K562 (cell line): Measurements from ENCODE around the gene ATP4B. TPM values are rescaled to one million over a fixed set of nuclear protein-coding genes. Genes with fewer than 3 reads are reported as not detected.

Source experiments
- ATAC-seq: fragments of 200-7000 bp; cut with Tn5 transposase; 3 replicates; pipeline ENCODE4 v1.9.1; 2020; ENCODE audit warnings: moderate library complexity
- BruUV-seq: library from RNA; stranded (reverse); fragments of 400-500 nt; replicated peaks from 2 replicates; lab custom pipeline; 2021; lab: Mats Ljungman, UMichigan
- CTCF ChIA-PET: fragments of 300-600 bp; formaldehyde crosslinking; extraction: SDS; loops from one replicate; lab custom pipeline; 2021; ENCODE audit warnings: low intra/inter-chr PET ratio; lab: Yijun Ruan, JAX
- POLR2A ChIA-PET: fragments of 300-600, 350-650 bp; sonication (Branson Sonifier 250); formaldehyde crosslinking; extraction: SDS; loops from one replicate; lab custom pipeline; 2021; ENCODE audit warnings: antibody characterized with exemption, inconsistent platforms; lab: Yijun Ruan, JAX
- DNase-seq, 4 experiments: peaks; one replicate each; pipeline versions ENCODE4 v3.0.0 to v3.0.0-alpha.2; 2011 to 2018; ENCODE audit warnings: low spot score in 3 of 4, mixed read lengths in 3 of 4; ENCODE audit errors: extremely low read depth in 1 of 4
- FAIRE-seq: peaks from 2 replicates; lab custom pipeline; 2011; peaks lifted over from hg19 to GRCh38; lab: Jason Lieb, UNC
- H2AFZ ChIP-seq: 2 replicates; pipeline ENCODE4 v1.6.0; 2011; ENCODE audit warnings: low read depth, low read length, control low read depth, inconsistent platforms
- H3K27ac ChIP-seq: fragments of 200-600 bp; 3 replicates; pipeline ENCODE4 v1.8.0; 2011; ENCODE audit warnings: low read depth, mild to moderate bottlenecking, control low read depth, inconsistent platforms, low read length, moderate library complexity, mixed read lengths; ENCODE audit errors: extremely low read depth
- H3K27me3 ChIP-seq, 2 experiments: fragments of 300-600 bp in 1 of 2; 2 replicates in 1 of 2; 3 replicates in 1 of 2; pipeline versions ENCODE4 v1.6.0 to v1.8.0; 2011; ENCODE audit warnings: inconsistent platforms in 2 of 2, low read length in 2 of 2, mild to moderate bottlenecking in 1 of 2, mixed read lengths in 1 of 2, moderate library complexity in 1 of 2; ENCODE audit not compliant: control insufficient read depth in 2 of 2, insufficient read depth in 2 of 2
- H3K36me3 ChIP-seq: fragments of 300-600 bp; 3 replicates; pipeline ENCODE4 v1.8.0; 2011; ENCODE audit warnings: mild to moderate bottlenecking, low read length, inconsistent platforms; ENCODE audit not compliant: control insufficient read depth, insufficient read depth
- H3K4me1 ChIP-seq, 2 experiments: fragments of 200-600 bp in 1 of 2; replicated peaks in 1 of 2; 2 replicates in 1 of 2; 3 replicates in 1 of 2; pipeline versions ENCODE4 v1.5.1 to v1.8.0; 2011; ENCODE audit warnings: inconsistent platforms in 2 of 2, low read length in 2 of 2, mild to moderate bottlenecking in 1 of 2, mixed read lengths in 1 of 2, moderate library complexity in 1 of 2; ENCODE audit not compliant: control insufficient read depth in 2 of 2, insufficient read depth in 2 of 2
- H3K4me2 ChIP-seq: 2 replicates; pipeline ENCODE4 v1.6.1; 2011; ENCODE audit warnings: low read length, control low read depth, inconsistent platforms, mixed read lengths; ENCODE audit not compliant: insufficient read depth
- H3K4me3 ChIP-seq: fragments of 200-600 bp; sonication (generic), shearing (Covaris generic); 2 replicates; pipeline ENCODE4 v1.5.1; 2016; ENCODE audit warnings: control low read depth, inconsistent platforms
- H3K79me2 ChIP-seq: fragments of 200-600 bp; 3 replicates; pipeline ENCODE4 v1.8.0; 2011; ENCODE audit warnings: low read length, inconsistent platforms; ENCODE audit not compliant: control insufficient read depth, insufficient read depth
- H3K9ac ChIP-seq, 2 experiments: 2 replicates each; pipeline versions ENCODE4 v1.6.0 to v1.6.1; 2011; ENCODE audit warnings: low read depth in 2 of 2, low read length in 2 of 2, control low read depth in 1 of 2, inconsistent platforms in 1 of 2, mild to moderate bottlenecking in 1 of 2, mixed read lengths in 1 of 2; ENCODE audit not compliant: insufficient read depth in 1 of 2
- H3K9me1 ChIP-seq: one replicate; pipeline ENCODE4 v1.6.0; 2011; ENCODE audit warnings: inconsistent platforms, mild to moderate bottlenecking, low read length, moderate library complexity; ENCODE audit not compliant: control insufficient read depth, insufficient read depth
- H3K9me3 ChIP-seq: replicated peaks from 2 replicates; pipeline ENCODE4 v1.5.1; 2011; ENCODE audit warnings: low read depth, low read length, inconsistent platforms; ENCODE audit not compliant: control insufficient read depth, insufficient read depth
- H4K20me1 ChIP-seq: replicated peaks from 2 replicates; pipeline ENCODE4 v1.6.1; 2011; ENCODE audit warnings: low read length, inconsistent platforms, mixed read lengths; ENCODE audit not compliant: control insufficient read depth, insufficient read depth
- ARID1B ChIP-seq: fragments of 450-650 bp; IDR thresholded peaks from 2 replicates; pipeline ENCODE4 v1.6.1; 2016; ENCODE audit warnings: antibody characterized with exemption, mild to moderate bottlenecking, inconsistent platforms
- FOXA3 ChIP-seq, 2 experiments: fragments of 450-650 bp in 1 of 2; sonication (generic) in 1 of 2; formaldehyde crosslinking; IDR thresholded peaks in 1 of 2; conservative IDR thresholded peaks in 1 of 2; 2 replicates each; pipeline versions ENCODE4 v1.4.0 to v1.8.0; 2020 to 2022; ENCODE audit warnings: mild to moderate bottlenecking in 2 of 2, missing genetic modification reagents in 1 of 2
- GTF2E2 ChIP-seq: fragments of 200-800 bp; sonication (Bioruptor generic); IDR thresholded peaks from 2 replicates; pipeline ENCODE4 v1.6.1; 2016; ENCODE audit warnings: missing genetic modification characterization, missing compliant biosample characterization
- KAT7 ChIP-seq: sonication (generic); formaldehyde crosslinking; IDR thresholded peaks from 2 replicates; pipeline ENCODE4 v1.8.0; 2022; ENCODE audit warnings: missing genetic modification reagents, mild to moderate bottlenecking, borderline replicate concordance
- KLF13 ChIP-seq: fragments of 450-650 bp; IDR thresholded peaks from 2 replicates; pipeline ENCODE4 v1.6.1; 2016; ENCODE audit warnings: missing genetic modification characterization, low read depth, mild to moderate bottlenecking, missing compliant biosample characterization, moderate library complexity, borderline replicate concordance
- MAFK ChIP-seq: IDR thresholded peaks from 2 replicates; pipeline ENCODE4 v1.6.1; 2011; ENCODE audit warnings: low read length, improper control_type of control experiment
- MECOM ChIP-seq: fragments of 250-450 bp; sonication (Bioruptor Pico); IDR thresholded peaks from 2 replicates; pipeline ENCODE4 v1.8.0; 2022; ENCODE audit warnings: inconsistent platforms
- POLR2G ChIP-seq: fragments of 200-400 bp; formaldehyde crosslinking; IDR thresholded peaks from 2 replicates; pipeline ENCODE4 v1.6.1; 2017; ENCODE audit warnings: low read depth, mild to moderate bottlenecking, antibody characterized with exemption, low read length, moderate library complexity
- RBM22 ChIP-seq: fragments of 200-400 bp; formaldehyde crosslinking; IDR thresholded peaks from 2 replicates; pipeline ENCODE4 v1.6.1; 2018; ENCODE audit warnings: low read length, low read depth; ENCODE audit not compliant: poor library complexity, severe bottlenecking
- SMAD2 ChIP-seq: fragments of 150-350 bp; IDR thresholded peaks from 2 replicates; pipeline ENCODE4 v1.6.1; 2014; ENCODE audit warnings: low read depth, mild to moderate bottlenecking, low read length
- ZNF140 ChIP-seq: fragments of 250-450 bp; sonication (Bioruptor Pico); IDR thresholded peaks from 2 replicates; pipeline ENCODE4 v1.8.0; 2021; ENCODE audit warnings: moderate library complexity, mild to moderate bottlenecking, inconsistent platforms
- ZNF561 ChIP-seq: fragments of 450-650 bp; formaldehyde crosslinking; conservative IDR thresholded peaks from 2 replicates; pipeline ENCODE4 v1.4.0; 2020; ENCODE audit warnings: mild to moderate bottlenecking, moderate library complexity
- ZNF740 ChIP-seq, 3 experiments: fragments of 200-800 bp in 1 of 3; sonication (Bioruptor generic) in 1 of 3; sonication (generic) in 1 of 3; formaldehyde crosslinking in 1 of 3; IDR thresholded peaks; 2 replicates each; pipeline versions ENCODE4 v1.6.1 to v1.8.0; 2016 to 2022; ENCODE audit warnings: mild to moderate bottlenecking in 2 of 3, missing compliant biosample characterization in 2 of 3, missing genetic modification characterization in 2 of 3, missing genetic modification reagents in 1 of 3
- WGBS: fragments of 100-300 bp; shearing (Covaris generic); methylation state at CpG from one replicate; pipeline ENCODE4 v1.1.6; 2016; ENCODE audit warnings: low coverage, mixed read lengths; ENCODE audit not compliant: insufficient coverage; ENCODE audit errors: missing lambda C conversion rate; 5-methylcytosine and 5-hydroxymethylcytosine counted together
- in situ Hi-C: fragments of 300-500 bp; cut with MboI; formaldehyde crosslinking; loops from 4 replicates; pipeline ENCODE4 v1.15.0; 2018; ENCODE audit warnings: inconsistent platforms, mixed read lengths
- intact Hi-C: fragments of 100-400 bp; cut with micrococcal nuclease; formaldehyde crosslinking; loops from 2 replicates; pipeline ENCODE4 v1.14.2; 2022
- polyA plus RNA-seq, 8 experiments: library from polyadenylated mRNA; depleted of rRNA in 4 of 8; stranded (reverse) in 5 of 8; unstranded in 3 of 8; fragments of >200 nt; fragmentation: Nextera tagmentation in 2 of 8; fragmentation: Illumina TruSeq in 1 of 8; extraction: Ambion mirVana in 2 of 8; extraction: Trizol in 1 of 8; gene quantifications; 2 replicates each; pipeline versions ENCODE4 v1.2.1 to v1.2.3, GENCODE V29; 2011 to 2014; ENCODE audit warnings: inconsistent platforms in 1 of 8, missing spikeins in 1 of 8
- total RNA-seq, 7 experiments: library from RNA; depleted of rRNA in 6 of 7; stranded (reverse); fragments of >200 nt in 6 of 7; fragmentation: Illumina TruSeq in 2 of 7; extraction: Trizol in 2 of 7; gene quantifications; 2 replicates each; pipeline versions ENCODE4 v1.2.1 to v1.2.3, GENCODE V29; 2011 to 2021; ENCODE audit warnings: low replicate concordance in 1 of 7

Gene ATP4B
- total and polyA plus RNA-seq, 9 of the 15 experiments (the other 6 are each of a cell fraction or from before 2014, with no cell fraction given) = not detected

- FAIRE-seq = no peak
- H3K27ac ChIP-seq = no peak overlapping the region
- peaks cover 96% of the 10 kb centered on the region for H3K36me3 ChIP-seq
- 96% methylated on average over 18 of the region's 18 CpGs for WGBS
- no peaks in the 10 kb centered on the region for H3K4me1 ChIP-seq
- no peaks in the 10 kb centered on the region for H3K9me3 ChIP-seq
- intact Hi-C loops = no loop called here
- ChIA-PET CTCF (no interaction called here), POLR2A (no interaction called here)
- no peak overlapping the region for H2AFZ ChIP-seq
- no peaks in the 10 kb centered on the region for H3K9me1 ChIP-seq
- BruUV-seq = no TSS peak
- no peak overlapping the region for H3K4me2 ChIP-seq
- H3K9ac ChIP-seq = no peak overlapping the region
- DNase-seq = no peak
- H4K20me1 ChIP-seq = no peaks in the 10 kb centered on the region
- peaks cover 17% of the 10 kb centered on the region for H3K79me2 ChIP-seq
- no peak overlapping the region for H3K4me3 ChIP-seq
- in situ Hi-C loops = no loop called here
- no peaks in the 10 kb centered on the region for H3K27me3 ChIP-seq
- ATAC-seq = no peak
- TF ChIP-seq POLR2G (0 out of 2 replicates have a peak, but pooled peaks have one; percentile 35), ZNF140 (CRISPR knock-in tag) (no peak), RBM22 (peak; percentile 52)
Measured at GRCh38 chr13:113633485-113633873, 24.5 kb downstream of the ATP4B start.

GRCh38 chr13:113632706-113633484, 25.1 kb downstream of the ATP4B start:
- FAIRE-seq = no peak
- Histone ChIP-seq H3K27me3 (no peaks in the 10 kb centered on the region), H3K4me3 (no peak overlapping the region), H3K9ac (no peak overlapping the region), H3K9me3 (no peaks in the 10 kb centered on the region), H3K9me1 (no peaks in the 10 kb centered on the region), H3K79me2 (peaks cover 22% of the 10 kb centered on the region), H3K4me2 (no peak overlapping the region), H3K4me1 (no peaks in the 10 kb centered on the region), H3K27ac (no peak overlapping the region), H3K36me3 (peaks cover 96% of the 10 kb centered on the region), H4K20me1 (no peaks in the 10 kb centered on the region), H2AFZ (no peak overlapping the region)
- ChIA-PET CTCF (no interaction called here), POLR2A (no interaction called here)
- in situ Hi-C loops (no loop called here), intact Hi-C loops (no loop called here)
- BruUV-seq = no TSS peak
- 100% methylated on average over 8 of the region's 38 CpGs for WGBS
- no peak for ATAC-seq
- no peak for DNase-seq
- no peak for TF ChIP-seq ARID1B
- TF ChIP-seq MAFK = no peak
- no peak for TF ChIP-seq KAT7 (CRISPR knock-in tag)
- no peak for TF ChIP-seq FOXA3 (CRISPR knock-in tag; conservative IDR thresholded peaks at IDR 0.05 in 1 of 2, IDR thresholded peaks at IDR 0.05 in 1 of 2)
- no peak for TF ChIP-seq ZNF561 (CRISPR knock-in tag)
- no peak for TF ChIP-seq SMAD2
- no peak for TF ChIP-seq KLF13
- TF ChIP-seq ZNF740 (CRISPR knock-in tag; IDR thresholded peaks at IDR 0.05) = no peak
- TF ChIP-seq ZNF740 (tag; IDR thresholded peaks at IDR 0.05) = no peak
- no peak for TF ChIP-seq GTF2E2
- no peak for TF ChIP-seq MECOM (CRISPR knock-in tag)
